C4-2B (cell line): ENCODE results near the gene KRT34.

Experiments used
- H3K27ac ChIP-seq: fragments of 450-650 bp; 2 replicates; pipeline ENCODE4 v1.5.1; 2017
- CTCF ChIP-seq: fragments of 450-650 bp; conservative IDR thresholded peaks from 2 replicates; pipeline ENCODE4 v1.5.1; 2017; ENCODE audit warnings: mild to moderate bottlenecking
- ZFX ChIP-seq: fragments of 450-650 bp; IDR thresholded peaks from 2 replicates; pipeline ENCODE4 v1.6.1; 2017

Gene KRT34

GRCh38 chr17:41369713-41370112, 12.4 kb downstream of the KRT34 start, which contains the start of gene KRT33B:
Gene KRT33B (minus strand): TSS chr17:41369813. CDS start chr17:41369750, 63 bp downstream.
- H3K27ac ChIP-seq = no peak within 1 kb of the TSS
- TF ChIP-seq CTCF (no peak), ZFX (no peak)

GRCh38 chr17:41369023-41369422, 13.1 kb downstream of the KRT34 start:
- H3K27ac ChIP-seq = no peak overlapping the region
- TF ChIP-seq ZFX (no peak), CTCF (no peak)

- H3K27ac ChIP-seq = no peak overlapping the region
- TF ChIP-seq CTCF = no peak
- TF ChIP-seq ZFX = no peak
These were observed 14.6 kb downstream of the KRT34 start for GRCh38 chr17:41367426-41368075.

GRCh38 chr17:41366070-41366469, 16.0 kb downstream of the KRT34 start:
- TF ChIP-seq ZFX = no peak
- no peak for TF ChIP-seq CTCF
- no peak overlapping the region for H3K27ac ChIP-seq

GRCh38 chr17:41363881-41364280, 18.2 kb downstream of the KRT34 start:
- H3K27ac ChIP-seq = no peak overlapping the region
- TF ChIP-seq ZFX = no peak
- TF ChIP-seq CTCF = no peak

GRCh38 chr17:41360296-41360995, 21.7 kb downstream of the KRT34 start:
- TF ChIP-seq CTCF (no peak), ZFX (no peak)

GRCh38 chr17:41354536-41354935, 27.6 kb downstream of the KRT34 start:
- no peak overlapping the region for H3K27ac ChIP-seq
- TF ChIP-seq CTCF (no peak), ZFX (no peak)

More at GRCh38 chr17:41360296-41360995, 21.7 kb downstream of the KRT34 start:
- no peak overlapping the region for H3K27ac ChIP-seq
